GM21381 (cell line): ENCODE results near the gene POP7.
"Not testable (repeated sequence)": the region's sequence is repeated elsewhere in the genome, so short reads cannot be mapped to it uniquely, and the experiment has no call there.

Source experiments
- ATAC-seq: cut with Tn5 transposase; IDR thresholded peaks from one replicate; pipeline ENCODE4 v1.9.1; 2021; ENCODE audit warnings: mild to moderate bottlenecking, moderate library complexity; ENCODE audit not compliant: unreplicated experiment

POP7 gene

DNA sequence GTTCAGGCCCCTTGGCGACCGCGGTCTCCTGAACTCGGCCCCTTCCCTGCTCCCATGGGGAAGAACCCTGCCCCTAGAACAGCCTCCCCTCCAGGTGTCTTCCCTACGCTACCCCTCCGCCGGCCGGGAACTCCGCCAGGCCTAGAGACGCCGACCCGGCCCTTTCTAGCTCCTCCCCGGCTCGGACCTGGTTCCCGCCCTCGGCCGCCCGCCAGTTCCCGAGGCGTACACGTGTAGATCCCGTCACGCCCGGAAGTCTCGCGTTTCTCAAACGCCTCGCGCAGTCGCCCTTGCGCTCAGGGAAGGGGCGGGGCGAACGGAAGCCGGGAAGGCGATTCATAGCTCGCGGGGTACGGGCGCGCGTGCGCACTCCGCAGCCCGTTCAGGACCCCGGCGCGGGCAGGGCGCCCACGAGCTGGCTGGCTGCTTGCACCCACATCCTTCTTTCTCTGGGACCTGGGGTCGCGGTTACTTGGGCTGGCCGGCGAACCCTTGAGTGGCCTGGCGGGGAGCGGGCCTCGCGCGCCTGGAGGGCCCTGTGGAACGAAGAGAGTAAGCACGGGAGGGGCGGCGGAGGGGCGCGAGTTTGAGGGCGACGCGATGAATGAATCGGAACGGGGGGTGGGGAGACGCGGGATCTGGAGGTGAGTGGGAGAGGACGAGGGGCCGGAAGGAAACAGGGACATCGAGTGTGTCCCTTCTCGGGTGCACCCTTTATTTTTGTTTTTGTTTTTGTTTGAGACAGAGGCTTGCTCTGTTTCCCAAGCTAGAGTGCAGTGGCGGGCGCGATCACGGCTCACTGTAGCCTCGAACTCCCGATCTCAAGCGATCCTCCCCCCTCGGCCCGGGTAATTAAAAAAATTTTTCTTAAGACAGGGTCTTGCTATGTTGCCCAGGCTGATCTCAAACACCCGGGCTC lies at the start of gene POP7:
Gene POP7 (plus strand): TSS at position 369 of the 919 bp plus-strand sequence. CDS start 710 bp downstream, outside the sequence.
- peak; percentile 91 for ATAC-seq

DNA sequence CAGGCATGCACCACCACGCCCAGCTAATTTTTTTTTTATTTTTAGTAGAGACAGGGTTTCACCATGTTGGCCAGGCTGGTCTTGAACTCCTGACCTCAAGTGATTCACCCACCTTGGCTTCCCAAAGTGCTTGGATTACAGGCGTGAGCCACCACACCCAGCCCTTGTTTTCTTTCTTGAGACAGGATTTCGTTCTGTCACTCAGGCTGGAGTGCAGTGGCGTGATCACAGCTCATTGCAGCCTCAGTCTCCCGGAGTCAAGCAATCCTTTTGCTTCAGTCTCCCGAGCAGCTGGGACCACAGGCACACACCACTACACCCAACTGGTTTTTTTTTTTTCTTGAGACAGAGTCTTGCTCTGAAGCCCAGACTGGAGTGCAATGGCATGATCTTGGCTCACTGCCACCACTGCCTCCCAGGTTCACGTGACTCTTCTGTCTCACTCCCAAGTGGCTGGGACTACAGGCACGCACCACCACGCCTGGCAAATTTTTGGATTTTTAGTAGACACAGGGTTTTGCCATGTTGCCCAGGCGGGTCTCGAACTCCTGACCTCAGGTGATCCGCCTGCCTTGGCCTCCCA lies 43.6 kb upstream of the POP7 start:
- not testable (repeated sequence) for ATAC-seq

DNA sequence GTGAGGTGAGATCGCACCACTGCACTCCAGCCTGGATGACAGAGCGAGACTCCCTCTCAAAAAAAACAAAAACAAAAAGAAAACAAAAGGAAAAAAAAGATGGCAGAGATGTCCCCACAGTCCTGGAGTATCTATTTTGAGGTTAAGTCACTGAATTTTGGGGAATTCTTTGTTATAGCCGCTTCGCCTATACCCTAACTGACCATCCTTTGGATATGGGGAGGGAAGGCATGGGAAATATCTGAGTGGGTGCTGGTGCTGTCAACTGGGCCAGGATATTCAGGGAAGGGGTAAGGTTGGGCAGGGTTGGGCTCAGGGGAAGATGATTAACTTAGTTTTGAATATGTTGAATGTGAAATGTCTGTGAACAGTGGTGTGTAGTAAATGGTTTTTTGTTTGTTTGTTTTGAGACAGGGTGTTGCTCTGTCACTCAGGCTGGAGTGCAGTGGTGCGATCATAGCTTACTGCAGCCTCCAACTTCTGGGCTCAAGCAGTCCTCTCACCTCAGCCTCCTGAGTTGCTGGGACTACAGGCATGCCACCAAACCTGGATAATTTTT lies 40.7 kb upstream of the POP7 start:
- no peak for ATAC-seq

GRCh38 chr7:100667331-100668068 lies 38.4 kb upstream of the POP7 start:
- no peak for ATAC-seq

DNA sequence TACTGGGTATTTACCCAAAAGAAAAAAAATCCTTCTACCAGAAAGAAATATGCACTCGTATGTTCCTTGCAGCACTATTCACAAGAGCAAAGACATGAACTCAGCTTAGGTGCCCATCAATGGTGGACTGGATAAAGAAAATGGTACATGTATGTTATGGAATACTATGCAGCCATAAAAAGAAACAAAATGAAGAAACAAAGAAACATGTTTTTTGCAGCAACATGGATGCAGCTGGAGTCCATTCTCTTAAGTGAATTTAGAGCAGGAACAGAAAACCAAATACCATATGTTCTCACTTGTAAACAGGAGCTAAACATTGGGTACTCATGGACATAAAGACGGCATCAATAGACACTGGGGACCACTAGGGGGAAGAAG lies 37.9 kb upstream of the POP7 start:
- ATAC-seq: no peak

- not testable (repeated sequence) for ATAC-seq
These were observed 36.8 kb upstream of the POP7 start for GRCh38 chr7:100669106-100669505.

DNA sequence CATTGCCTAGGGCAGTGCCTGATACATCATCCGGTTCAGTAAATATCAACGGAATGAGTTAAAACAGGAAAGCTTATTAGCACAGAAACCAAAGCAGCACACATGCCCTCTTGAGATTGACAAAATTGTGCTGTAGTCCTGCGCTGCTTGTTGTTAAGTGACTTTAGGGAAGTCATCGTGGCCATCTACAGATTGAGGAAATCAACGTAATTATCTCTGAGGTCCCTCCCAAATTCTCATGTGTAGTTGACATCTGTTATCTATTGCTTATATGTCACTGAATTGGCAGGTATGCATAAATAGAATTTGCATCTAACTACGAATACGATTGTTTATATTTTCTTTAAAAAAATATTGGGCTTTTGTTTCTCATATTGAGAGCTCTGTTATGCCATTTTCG lies 35.8 kb upstream of the POP7 start:
- ATAC-seq: no peak

GRCh38 chr7:100671353-100672327 lies 34.3 kb upstream of the POP7 start:
- ATAC-seq: no peak

- peak; percentile 55 for ATAC-seq
These were observed 32.5 kb upstream of the POP7 start, which contains the start of gene GNB2 for GRCh38 chr7:100673302-100673941. Gene GNB2 (plus strand): TSS chr7:100673740. CDS start chr7:100676266, 2,526 bp downstream.

DNA sequence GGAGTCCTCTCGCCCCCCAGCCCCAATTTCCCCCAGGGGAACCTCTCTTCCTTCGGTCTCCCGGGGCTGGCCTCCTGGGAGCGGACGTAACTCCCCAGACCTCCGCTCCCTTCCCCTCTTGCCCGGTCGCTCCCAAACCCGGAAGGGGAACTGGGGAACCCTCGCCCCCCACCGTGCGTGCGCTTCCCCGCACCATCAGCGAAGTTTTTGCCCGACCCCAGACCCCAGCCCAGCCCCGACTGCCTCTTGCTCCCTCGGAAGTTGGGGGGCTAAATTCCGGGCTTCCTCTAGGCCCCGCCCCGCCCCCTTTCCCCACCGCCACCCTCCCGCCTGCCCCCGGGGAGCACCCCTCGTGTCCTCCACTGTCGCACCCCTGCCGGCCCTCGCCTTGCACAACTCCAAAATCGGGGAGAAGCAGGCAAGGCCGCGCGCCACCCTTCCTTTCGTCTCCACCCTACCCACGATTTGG lies 31.9 kb upstream of the POP7 start:
- no peak for ATAC-seq

DNA sequence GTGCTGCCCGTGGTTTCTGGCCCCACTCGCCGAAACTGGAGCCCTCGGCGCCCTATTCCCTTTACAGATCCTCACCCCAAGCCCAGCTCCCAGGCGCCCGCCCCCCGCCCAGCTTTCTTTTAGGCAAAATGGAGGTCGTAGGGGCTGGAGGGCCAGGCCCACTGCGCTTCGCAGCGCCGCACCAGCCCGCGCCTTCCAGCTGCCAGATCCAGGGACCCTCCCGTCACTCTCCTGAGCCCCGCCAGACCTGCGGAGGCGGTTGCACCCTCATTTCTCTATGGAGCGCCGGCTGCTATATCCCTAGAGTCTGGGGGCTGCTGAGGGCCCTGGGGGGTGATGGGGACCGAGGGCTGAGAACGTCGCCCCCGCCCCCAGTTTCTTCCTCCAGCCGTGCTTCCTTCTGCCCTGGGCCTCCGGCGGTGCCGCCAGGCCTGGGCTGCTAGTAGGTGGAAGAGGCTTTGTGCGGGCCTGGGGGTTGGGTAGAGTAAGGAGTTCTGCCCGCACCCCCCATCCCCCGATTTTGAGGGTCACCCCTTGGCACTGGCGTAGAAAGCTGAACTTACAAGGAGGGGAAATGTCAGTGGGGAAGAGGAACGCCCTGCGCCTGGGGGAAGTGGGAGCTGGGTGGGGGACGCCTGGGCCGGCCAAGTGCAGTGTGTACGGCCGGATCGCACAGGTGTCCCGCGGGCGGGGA lies 31.4 kb upstream of the POP7 start:
- ATAC-seq: no peak

DNA sequence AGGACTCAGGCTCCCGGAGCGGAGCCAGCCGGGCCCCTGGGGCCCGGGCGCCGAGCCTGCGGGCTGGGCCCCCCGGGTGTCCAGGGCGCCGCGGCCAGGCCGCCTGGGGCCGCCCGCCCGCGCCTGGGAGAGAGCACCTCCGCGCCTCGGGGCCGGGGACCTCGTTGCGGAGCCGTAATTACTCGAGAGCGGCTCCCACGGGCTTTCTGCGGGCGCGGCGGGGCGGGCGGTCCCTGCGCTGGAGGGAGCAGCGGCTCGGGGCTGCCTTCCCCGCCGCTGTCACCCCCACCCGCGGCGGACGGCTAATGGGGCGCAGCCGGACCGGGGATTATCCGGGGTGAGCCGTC lies 30.8 kb upstream of the POP7 start:
- no peak for ATAC-seq

DNA sequence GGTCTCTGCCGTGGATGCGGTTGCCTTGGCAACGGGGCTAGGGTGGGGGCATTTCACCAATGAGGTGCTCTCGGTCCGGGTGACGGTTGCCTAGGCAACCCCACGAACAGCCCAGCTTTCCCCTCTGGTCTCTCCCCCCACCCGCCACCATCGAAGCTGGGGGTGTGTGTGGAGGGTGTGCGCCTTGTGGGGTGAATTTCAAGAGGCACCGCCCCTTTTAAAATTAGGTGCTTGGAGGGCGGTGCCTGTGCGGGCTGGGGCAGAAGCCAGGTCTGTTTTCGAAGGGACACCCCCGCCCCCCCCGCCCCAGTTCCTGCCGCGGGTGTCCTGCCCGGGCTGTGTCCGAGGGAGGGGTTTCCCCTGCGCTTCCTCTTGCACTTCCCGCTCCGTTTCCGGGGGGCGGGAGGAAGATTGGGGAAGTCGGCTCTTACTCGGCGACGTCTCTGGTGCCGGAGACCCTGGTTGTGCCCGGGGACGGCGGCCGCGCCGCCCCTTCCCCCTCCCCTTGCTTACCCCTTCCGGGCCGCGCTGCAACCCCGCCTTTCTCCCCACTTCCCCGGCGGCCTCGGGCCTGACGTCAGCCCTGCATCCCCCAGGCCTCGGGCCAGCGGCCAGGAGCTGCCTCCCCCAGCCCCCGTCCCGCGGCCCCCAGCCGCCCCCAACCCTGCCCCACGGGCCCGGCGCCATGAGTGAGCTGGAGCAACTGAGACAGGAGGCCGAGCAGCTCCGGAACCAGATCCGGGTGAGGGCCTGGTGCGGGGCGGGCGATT lies 30.2 kb upstream of the POP7 start:
- peak; percentile 32 for ATAC-seq

GRCh38 chr7:100676501-100677306 lies 29.2 kb upstream of the POP7 start:
- no peak for ATAC-seq

DNA sequence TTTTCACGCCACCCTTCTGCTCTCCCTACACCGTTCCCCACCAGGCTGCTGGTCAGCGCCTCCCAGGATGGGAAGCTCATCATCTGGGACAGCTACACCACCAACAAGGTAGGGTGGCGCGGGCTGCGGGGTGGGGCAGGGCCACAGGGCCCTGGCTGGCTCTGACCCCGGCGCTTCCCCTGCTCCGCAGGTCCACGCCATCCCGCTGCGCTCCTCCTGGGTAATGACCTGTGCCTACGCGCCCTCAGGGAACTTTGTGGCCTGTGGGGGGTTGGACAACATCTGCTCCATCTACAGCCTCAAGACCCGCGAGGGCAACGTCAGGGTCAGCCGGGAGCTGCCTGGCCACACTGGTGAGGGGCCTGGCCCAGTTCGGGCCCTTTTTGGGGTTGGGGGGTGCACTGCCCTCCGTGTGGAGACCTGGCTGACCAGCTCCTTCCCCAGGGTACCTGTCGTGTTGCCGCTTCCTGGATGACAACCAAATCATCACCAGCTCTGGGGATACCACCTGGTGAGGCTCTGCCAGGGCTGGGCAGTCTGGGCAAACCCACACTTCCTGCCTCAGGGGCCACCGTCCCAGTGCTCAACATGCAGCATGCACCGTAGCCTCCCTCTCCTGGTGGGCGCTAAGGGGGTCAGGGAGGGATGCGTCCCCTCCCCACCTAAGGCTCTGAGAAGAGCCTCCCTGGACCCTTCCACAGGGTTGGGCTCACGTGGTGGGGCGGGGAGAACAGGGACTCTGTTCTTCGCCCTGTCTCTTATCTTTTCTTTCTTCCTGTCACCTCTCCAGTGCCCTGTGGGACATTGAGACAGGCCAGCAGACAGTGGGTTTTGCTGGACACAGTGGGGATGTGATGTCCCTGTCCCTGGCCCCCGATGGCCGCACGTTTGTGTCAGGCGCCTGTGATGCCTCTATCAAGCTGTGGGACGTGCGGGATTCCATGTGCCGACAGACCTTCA lies 28.3 kb upstream of the POP7 start:
- no peak for ATAC-seq

DNA sequence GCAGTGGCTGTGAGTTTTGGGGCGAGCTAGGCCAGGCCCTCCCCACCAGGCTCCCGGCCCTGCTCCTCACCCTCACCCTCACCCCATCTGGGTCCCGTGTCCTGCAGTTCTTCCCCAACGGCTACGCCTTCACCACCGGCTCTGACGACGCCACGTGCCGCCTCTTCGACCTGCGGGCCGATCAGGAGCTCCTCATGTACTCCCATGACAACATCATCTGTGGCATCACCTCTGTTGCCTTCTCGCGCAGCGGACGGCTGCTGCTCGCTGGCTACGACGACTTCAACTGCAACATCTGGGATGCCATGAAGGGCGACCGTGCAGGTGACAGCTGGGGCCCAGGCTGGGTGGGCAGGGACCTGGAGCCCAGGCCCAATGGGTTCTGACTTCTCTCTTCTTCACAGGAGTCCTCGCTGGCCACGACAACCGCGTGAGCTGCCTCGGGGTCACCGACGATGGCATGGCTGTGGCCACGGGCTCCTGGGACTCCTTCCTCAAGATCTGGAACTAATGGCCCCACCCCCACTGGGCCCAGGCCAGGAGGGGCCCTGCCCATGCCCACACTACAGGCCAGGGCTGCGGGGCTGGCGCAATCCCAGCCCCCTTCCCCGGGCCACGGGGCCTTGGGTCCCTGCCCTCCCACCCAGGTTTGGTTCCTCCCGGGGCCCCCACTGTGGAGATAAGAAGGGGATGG lies 27.5 kb upstream of the POP7 start:
- no peak for ATAC-seq
